IMR-90 (cell line): ENCODE results near the gene C20orf173. TPM values are rescaled to one million over a fixed set of nuclear protein-coding genes. Genes with fewer than 3 reads are reported as not detected.

Source experiments
- ATAC-seq: fragments of 200-7000 bp; cut with Tn5 transposase; 2 replicates; pipeline ENCODE4 v1.9.1; 2020; ENCODE audit warnings: low read depth, mild to moderate bottlenecking, moderate library complexity
- BruUV-seq: library from RNA; stranded (reverse); fragments of 400-500 nt; replicated peaks from 2 replicates; lab custom pipeline; 2021; lab: Mats Ljungman, UMichigan
- CTCF ChIA-PET: fragments of 300-600 bp; formaldehyde crosslinking; extraction: SDS; loops from one replicate; lab custom pipeline; 2021; ENCODE audit warnings: antibody characterized with exemption; lab: Yijun Ruan, JAX
- POLR2A ChIA-PET: fragments of 300-600 bp; sonication (Branson Sonifier 250); formaldehyde crosslinking; loops from one replicate; lab custom pipeline; 2022; ENCODE audit warnings: antibody characterized with exemption; ENCODE audit not compliant: unreplicated experiment; lab: Charles Lee
- DNase-seq: peaks from one replicate; pipeline ENCODE4 v3.0.0; 2013
- H2AFZ ChIP-seq: replicated peaks from 2 replicates; pipeline ENCODE3; 2013; ENCODE audit warnings: low read length, mild to moderate bottlenecking; ENCODE audit not compliant: poor library complexity
- H2AK5ac ChIP-seq: 2 replicates; pipeline ENCODE4 v1.6.1; 2013; ENCODE audit warnings: low read depth, low read length, inconsistent platforms
- H2AK9ac ChIP-seq: replicated peaks from 2 replicates; pipeline ENCODE3; 2013; ENCODE audit warnings: mild to moderate bottlenecking, low read depth, low read length, moderate library complexity; ENCODE audit not compliant: poor library complexity
- H2BK120ac ChIP-seq: 2 replicates; pipeline ENCODE4 v1.6.1; 2013; ENCODE audit warnings: low read depth, low read length, inconsistent platforms
- H2BK15ac ChIP-seq: 3 replicates; pipeline ENCODE4 v1.6.1; 2013; ENCODE audit warnings: low read depth, low read length, inconsistent platforms
- H2BK20ac ChIP-seq: 2 replicates; pipeline ENCODE4 v1.6.1; 2013; ENCODE audit warnings: low read depth, mild to moderate bottlenecking, inconsistent platforms, low read length, moderate library complexity
- H2BK5ac ChIP-seq: 2 replicates; pipeline ENCODE4 v1.6.1; 2013; ENCODE audit warnings: mild to moderate bottlenecking, low read depth, low read length, inconsistent platforms; ENCODE audit not compliant: poor library complexity, severe bottlenecking
- H3K14ac ChIP-seq: replicated peaks from 2 replicates; pipeline ENCODE4 v1.6.1; 2013; ENCODE audit warnings: low read depth, low read length, inconsistent platforms
- H3K18ac ChIP-seq: 2 replicates; pipeline ENCODE4 v1.6.1; 2013; ENCODE audit warnings: low read depth, low read length, control low read depth
- H3K23ac ChIP-seq: 2 replicates; pipeline ENCODE4 v1.6.1; 2013; ENCODE audit warnings: low read depth, low read length, inconsistent platforms
- H3K27ac ChIP-seq: 2 replicates; pipeline ENCODE4 v1.5.1; 2013; ENCODE audit warnings: mild to moderate bottlenecking, control low read depth, low read length; ENCODE audit not compliant: insufficient read depth
- H3K27me3 ChIP-seq: 2 replicates; pipeline ENCODE4 v1.6.1; 2013; ENCODE audit warnings: low read length; ENCODE audit not compliant: control insufficient read depth, insufficient read depth
- H3K36me3 ChIP-seq: 2 replicates; pipeline ENCODE4 v1.6.1; 2013; ENCODE audit warnings: low read length, mixed read lengths; ENCODE audit not compliant: control insufficient read depth, insufficient read depth
- H3K4ac ChIP-seq: 2 replicates; pipeline ENCODE4 v1.6.1; 2013; ENCODE audit warnings: low read depth, low read length, inconsistent platforms
- H3K4me1 ChIP-seq: 2 replicates; pipeline ENCODE4 v1.6.1; 2013; ENCODE audit warnings: low read length, mixed read lengths; ENCODE audit not compliant: control insufficient read depth, insufficient read depth
- H3K4me2 ChIP-seq: 2 replicates; pipeline ENCODE4 v1.6.1; 2013; ENCODE audit warnings: low read depth, mild to moderate bottlenecking, control low read depth, low read length, moderate library complexity
- H3K4me3 ChIP-seq: 2 replicates; pipeline ENCODE4 v1.5.1; 2013; ENCODE audit warnings: low read depth, mild to moderate bottlenecking, control low read depth, low read length, moderate library complexity; ENCODE audit not compliant: insufficient read depth
- H3K56ac ChIP-seq: 2 replicates; pipeline ENCODE4 v1.6.1; 2013; ENCODE audit warnings: low read length, inconsistent platforms; ENCODE audit not compliant: insufficient read depth; ENCODE audit errors: extremely low read depth
- H3K79me1 ChIP-seq, 2 experiments: 2 replicates each; pipeline ENCODE4 v1.6.1; 2013; ENCODE audit warnings: low read length in 2 of 2, inconsistent platforms in 1 of 2, low read depth in 1 of 2
- H3K9ac ChIP-seq: 2 replicates; pipeline ENCODE4 v1.6.1; 2013; ENCODE audit warnings: low read depth, low read length, control low read depth
- H3K9me1 ChIP-seq: 2 replicates; pipeline ENCODE4 v1.6.1; 2013; ENCODE audit warnings: low read length, inconsistent platforms; ENCODE audit not compliant: insufficient read depth
- H3K9me3 ChIP-seq: 2 replicates; pipeline ENCODE4 v1.6.1; 2013; ENCODE audit warnings: low read length; ENCODE audit not compliant: control insufficient read depth, insufficient read depth
- H4K20me1 ChIP-seq: 2 replicates; pipeline ENCODE4 v1.6.1; 2013; ENCODE audit warnings: low read length, inconsistent platforms; ENCODE audit not compliant: insufficient read depth
- H4K5ac ChIP-seq: 2 replicates; pipeline ENCODE4 v1.6.1; 2013; ENCODE audit warnings: mild to moderate bottlenecking, low read depth, low read length, control low read depth
- H4K8ac ChIP-seq, 2 experiments: 2 replicates each; pipeline ENCODE4 v1.6.1; 2013; ENCODE audit warnings: low read depth in 2 of 2, low read length in 2 of 2, control low read depth in 1 of 2, inconsistent platforms in 1 of 2
- H4K91ac ChIP-seq: 2 replicates; pipeline ENCODE4 v1.6.1; 2013; ENCODE audit warnings: low read depth, low read length, inconsistent platforms; ENCODE audit not compliant: insufficient read depth
- CHD1 ChIP-seq: IDR thresholded peaks from 2 replicates; pipeline ENCODE4 v1.6.1; 2012; ENCODE audit warnings: low read depth, low read length, improper control_type of control experiment
- FOS ChIP-seq: fragments of 150-350 bp; IDR thresholded peaks from 2 replicates; pipeline ENCODE4 v1.6.1; 2016; ENCODE audit warnings: low read depth, low read length
- MAFK ChIP-seq: IDR thresholded peaks from 2 replicates; pipeline ENCODE4 v1.6.1; 2012; ENCODE audit warnings: low read depth, low read length, improper control_type of control experiment
- RAD21 ChIP-seq: IDR thresholded peaks from 2 replicates; pipeline ENCODE4 v1.6.1; 2012; ENCODE audit warnings: low read length, improper control_type of control experiment
- SMC3 ChIP-seq: fragments of 150-350 bp; IDR thresholded peaks from 2 replicates; pipeline ENCODE4 v1.6.1; 2016; ENCODE audit warnings: low read depth, mild to moderate bottlenecking, antibody characterized with exemption, low read length, moderate library complexity
- WGBS, 2 experiments: methylation state at CpG; one replicate each; pipeline versions ENCODE4 v1.1.5 to v1.1.7; 2013; ENCODE audit warnings: missing lambda C conversion rate in 2 of 2; ENCODE audit not compliant: insufficient read length in 1 of 2; ENCODE audit errors: extremely low coverage in 2 of 2; 5-methylcytosine and 5-hydroxymethylcytosine counted together
- dilution Hi-C: fragments of 300-500 bp; cut with HindIII; formaldehyde crosslinking; loops from one replicate; pipeline ENCODE4 v1.14.3; 2018; ENCODE audit warnings: low sequenced_read_pairs; ENCODE audit not compliant: unreplicated experiment
- in situ Hi-C: fragments of 300-500 bp; cut with MboI; formaldehyde crosslinking; loops from 3 replicates; pipeline ENCODE4 v1.14.3; 2019; ENCODE audit warnings: low sequenced_read_pairs, inconsistent platforms, mixed read lengths
- intact Hi-C: fragments of 100-400 bp; cut with micrococcal nuclease; formaldehyde crosslinking; loops from 2 replicates; pipeline ENCODE4 v1.10.0; 2022
- polyA plus RNA-seq, 3 experiments: library from polyadenylated mRNA; depleted of rRNA; stranded (reverse); fragments of >200 nt; gene quantifications; 2 replicates each; pipeline ENCODE4 v1.2.3, GENCODE V29; 2012; ENCODE audit warnings: low replicate concordance in 1 of 3
- total RNA-seq: library from RNA; depleted of rRNA; stranded (reverse); fragments of >200 nt; gene quantifications from 2 replicates; pipeline ENCODE4 v1.2.3, GENCODE V29; 2012
- TF ChIP-seq, protein P1 (sequence below): fragments of 150-350 bp; IDR thresholded peaks from 2 replicates; pipeline ENCODE4 v1.6.1; 2016; ENCODE audit warnings: low read depth, mild to moderate bottlenecking, low read length, moderate library complexity, borderline replicate concordance
- TF ChIP-seq, protein P2 (sequence below): fragments of 150-350 bp; IDR thresholded peaks from 2 replicates; pipeline ENCODE4 v1.6.1; 2017; ENCODE audit warnings: mild to moderate bottlenecking, antibody characterized with exemption, low read length, low read depth

Gene C20orf173
- total and polyA plus RNA-seq, 2 of the 4 experiments (the other 2 are of a cell fraction): not detected

DNA sequence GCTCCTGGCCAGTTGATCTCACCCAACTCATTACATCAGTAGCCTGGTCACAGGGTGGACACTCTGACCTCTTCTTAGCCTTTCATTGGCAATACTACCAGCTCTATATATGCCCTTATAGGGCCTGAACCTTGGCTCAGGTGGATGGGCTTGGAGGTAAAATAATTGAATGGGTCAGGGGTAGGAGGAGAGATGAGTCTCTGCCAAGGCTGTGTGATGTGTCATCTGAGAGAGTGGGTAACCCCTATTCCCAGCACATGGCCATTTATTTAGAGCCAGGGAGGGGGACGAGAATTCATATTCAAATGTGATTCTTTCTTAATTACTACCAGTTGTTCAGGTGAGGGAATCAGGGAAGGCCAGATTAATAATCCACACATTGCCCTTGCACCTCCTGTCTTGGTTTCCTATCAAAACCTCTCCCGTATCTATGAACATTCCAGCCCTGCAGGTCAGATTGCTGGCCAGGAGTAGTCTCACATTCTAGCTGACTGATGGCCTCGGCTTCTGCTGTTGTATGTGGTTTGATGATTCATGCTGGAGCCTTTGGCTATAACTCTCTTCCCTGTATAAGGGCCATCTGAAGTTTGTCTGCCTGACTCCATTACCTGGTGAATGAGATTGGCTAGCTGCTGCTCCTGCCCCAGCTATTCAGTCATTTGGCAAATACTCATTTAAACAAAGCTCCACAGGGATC lies 13.4 kb downstream of the C20orf173 start:
- H3K79me1 ChIP-seq: peaks cover 0 to 9% of the 10 kb centered on the region in 2 experiments; a peak in 1 of 4 replicates
- peak overlapping the region; percentile 20; the same call in 1 of the 2 replicates for H2AK5ac ChIP-seq
- H2BK20ac ChIP-seq: no peak overlapping the region
- no CpG with 5 or more reads among the region's 3 CpGs for WGBS, 2 experiments
- no peak overlapping the region for H2BK120ac ChIP-seq
- H2AFZ ChIP-seq: peak overlapping the region; percentile 9
- no peak overlapping the region for H3K18ac ChIP-seq
- H2AK9ac ChIP-seq: no peak overlapping the region
- no peak overlapping the region for H3K14ac ChIP-seq
- H3K4me2 ChIP-seq: peak overlapping the region; percentile 12; the same call in 1 of the 2 replicates
- DNase-seq (peak; percentile 86), ATAC-seq (peak; percentile 92)
- H3K23ac ChIP-seq: no peak overlapping the region
- peaks cover 22% of the 10 kb centered on the region; the same call in 1 of the 2 replicates for H4K20me1 ChIP-seq
- no peaks in the 10 kb centered on the region for H3K27me3 ChIP-seq
- H3K4ac ChIP-seq: no peak overlapping the region
- no peak overlapping the region for H3K56ac ChIP-seq
- H2BK5ac ChIP-seq: no peak overlapping the region
- H3K4me1 ChIP-seq: peaks cover 11% of the 10 kb centered on the region
- intact Hi-C loops: loop anchor here (10.0 kb wide), 1 partner anchor 99 kb away; the partner anchor contains the start of gene SPAG4
- POLR2A ChIA-PET: interaction anchor here (0.6 kb wide), 1 partner anchor 649 kb away, joined by 3 read pairs; no protein-coding TSS in a partner anchor
- no peak overlapping the region for H2BK15ac ChIP-seq
- in situ Hi-C loops: loop anchor here (25.0 kb wide), 1 partner anchor 396 kb away; no protein-coding TSS in a partner anchor
- BruUV-seq: no TSS peak
- peak; percentile 40; the same call in 1 of the 2 replicates for TF ChIP-seq FOS
- peak; percentile 18; the same call in 1 of the 2 replicates for TF ChIP-seq RAD21
- TF ChIP-seq, protein P1, sequence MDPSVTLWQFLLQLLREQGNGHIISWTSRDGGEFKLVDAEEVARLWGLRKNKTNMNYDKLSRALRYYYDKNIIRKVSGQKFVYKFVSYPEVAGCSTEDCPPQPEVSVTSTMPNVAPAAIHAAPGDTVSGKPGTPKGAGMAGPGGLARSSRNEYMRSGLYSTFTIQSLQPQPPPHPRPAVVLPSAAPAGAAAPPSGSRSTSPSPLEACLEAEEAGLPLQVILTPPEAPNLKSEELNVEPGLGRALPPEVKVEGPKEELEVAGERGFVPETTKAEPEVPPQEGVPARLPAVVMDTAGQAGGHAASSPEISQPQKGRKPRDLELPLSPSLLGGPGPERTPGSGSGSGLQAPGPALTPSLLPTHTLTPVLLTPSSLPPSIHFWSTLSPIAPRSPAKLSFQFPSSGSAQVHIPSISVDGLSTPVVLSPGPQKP: no peak
- TF ChIP-seq, protein P2, sequence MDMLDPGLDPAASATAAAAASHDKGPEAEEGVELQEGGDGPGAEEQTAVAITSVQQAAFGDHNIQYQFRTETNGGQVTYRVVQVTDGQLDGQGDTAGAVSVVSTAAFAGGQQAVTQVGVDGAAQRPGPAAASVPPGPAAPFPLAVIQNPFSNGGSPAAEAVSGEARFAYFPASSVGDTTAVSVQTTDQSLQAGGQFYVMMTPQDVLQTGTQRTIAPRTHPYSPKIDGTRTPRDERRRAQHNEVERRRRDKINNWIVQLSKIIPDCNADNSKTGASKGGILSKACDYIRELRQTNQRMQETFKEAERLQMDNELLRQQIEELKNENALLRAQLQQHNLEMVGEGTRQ: no peak
- 0 out of 2 replicates have a peak, but pooled peaks have one; percentile 8 for TF ChIP-seq MAFK
- no peak for TF ChIP-seq SMC3
- TF ChIP-seq CHD1: no peak
- dilution Hi-C loops: no loop called here
- no peak overlapping the region for H4K91ac ChIP-seq
- no peak overlapping the region for H4K8ac ChIP-seq
- H3K27ac ChIP-seq: no peak overlapping the region
- H4K5ac ChIP-seq: no peak overlapping the region
- peaks cover 15% of the 10 kb centered on the region for H3K9me1 ChIP-seq
- H3K4me3 ChIP-seq: no peak overlapping the region
- no peaks in the 10 kb centered on the region for H3K9me3 ChIP-seq
- no peak overlapping the region for H3K9ac ChIP-seq
- peaks cover 19% of the 10 kb centered on the region for H3K36me3 ChIP-seq
- CTCF ChIA-PET: no interaction called here
